ENCODE data around the gene ATP9B. TPM values are rescaled to one million over a fixed set of nuclear protein-coding genes. Genes with fewer than 3 reads are reported as not detected.

The ATP9B gene
- total RNA-seq, 1 experiment from 2014 or later: 17.9 TPM

DNA sequence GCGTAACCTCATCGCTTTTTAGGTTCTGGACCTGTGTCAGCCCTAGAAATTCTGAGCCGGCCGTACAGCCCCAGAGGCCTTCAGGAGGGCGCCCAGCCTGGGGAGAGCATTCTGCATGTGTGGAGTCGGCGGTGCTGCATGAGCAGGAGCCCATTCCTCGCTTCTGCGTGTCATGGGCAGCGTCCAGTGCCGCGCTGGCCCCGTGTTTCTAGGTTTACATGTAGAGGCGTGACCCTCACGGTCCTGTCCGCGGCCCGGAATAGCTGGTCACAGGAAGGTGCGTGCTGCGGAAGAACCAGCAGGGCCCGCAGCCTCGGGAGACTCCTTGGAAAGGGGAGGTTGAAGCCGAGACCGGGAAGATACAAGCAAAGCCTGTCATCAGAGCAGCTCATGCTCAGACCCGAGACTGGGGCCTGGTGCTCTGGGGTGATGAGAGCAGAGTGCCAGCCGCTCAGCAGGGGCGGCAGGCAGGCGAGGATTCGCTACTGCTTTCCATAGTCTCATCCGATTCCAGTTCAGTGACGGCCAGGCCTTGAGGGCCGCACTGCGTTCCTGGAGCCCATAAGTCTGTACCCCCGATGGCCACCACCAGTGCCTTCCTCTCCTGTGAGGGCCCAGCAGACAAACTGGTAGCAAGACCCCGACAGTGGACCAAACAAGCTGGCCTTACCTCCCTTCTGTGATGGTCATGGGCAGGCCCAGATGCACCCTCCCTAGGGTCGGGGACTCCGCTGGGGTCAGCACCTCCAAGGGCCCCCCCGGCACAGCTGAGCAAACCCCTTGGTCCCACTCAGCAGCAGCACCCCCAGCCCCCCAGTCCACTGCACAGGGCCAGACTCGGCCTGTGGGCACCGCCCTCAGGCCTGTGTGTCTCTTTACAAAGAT, 311.0 kb downstream of the ATP9B start:
- TF ChIP-seq, protein P1, sequence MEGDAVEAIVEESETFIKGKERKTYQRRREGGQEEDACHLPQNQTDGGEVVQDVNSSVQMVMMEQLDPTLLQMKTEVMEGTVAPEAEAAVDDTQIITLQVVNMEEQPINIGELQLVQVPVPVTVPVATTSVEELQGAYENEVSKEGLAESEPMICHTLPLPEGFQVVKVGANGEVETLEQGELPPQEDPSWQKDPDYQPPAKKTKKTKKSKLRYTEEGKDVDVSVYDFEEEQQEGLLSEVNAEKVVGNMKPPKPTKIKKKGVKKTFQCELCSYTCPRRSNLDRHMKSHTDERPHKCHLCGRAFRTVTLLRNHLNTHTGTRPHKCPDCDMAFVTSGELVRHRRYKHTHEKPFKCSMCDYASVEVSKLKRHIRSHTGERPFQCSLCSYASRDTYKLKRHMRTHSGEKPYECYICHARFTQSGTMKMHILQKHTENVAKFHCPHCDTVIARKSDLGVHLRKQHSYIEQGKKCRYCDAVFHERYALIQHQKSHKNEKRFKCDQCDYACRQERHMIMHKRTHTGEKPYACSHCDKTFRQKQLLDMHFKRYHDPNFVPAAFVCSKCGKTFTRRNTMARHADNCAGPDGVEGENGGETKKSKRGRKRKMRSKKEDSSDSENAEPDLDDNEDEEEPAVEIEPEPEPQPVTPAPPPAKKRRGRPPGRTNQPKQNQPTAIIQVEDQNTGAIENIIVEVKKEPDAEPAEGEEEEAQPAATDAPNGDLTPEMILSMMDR (conservative IDR thresholded peaks at IDR 0.05; ENCODE audit: low read depth, low read length): no peak
- TF ChIP-seq EZH2 (IDR thresholded peaks at IDR 0.05; ENCODE audit: borderline replicate concordance, low read depth, low read length, poor library complexity, severe bottlenecking): no peak
- Histone ChIP-seq H3K9me3 (ENCODE audit: low read depth, low read length, poor library complexity, severe bottlenecking) (no peaks in the 10 kb centered on the region), H3K27ac (ENCODE audit: low read depth, low read length, poor library complexity, severe bottlenecking) (no peak overlapping the region), H3K27me3 (replicated peaks; ENCODE audit: insufficient read depth, low read depth, low read length, poor library complexity) (no peaks in the 10 kb centered on the region), H3K4me1 (ENCODE audit: insufficient read depth, low read length, poor library complexity, severe bottlenecking) (no peaks in the 10 kb centered on the region), H3K4me3 (ENCODE audit: low read depth, low read length, poor library complexity, severe bottlenecking) (no peak overlapping the region), H3K36me3 (ENCODE audit: insufficient read depth, low read length, poor library complexity, severe bottlenecking) (no peaks in the 10 kb centered on the region)
- no peak for DNase-seq (ENCODE audit: low spot score)
- intact Hi-C loops (cut with micrococcal nuclease; ENCODE audit: unreplicated experiment): loop anchor here (1.0 kb wide), 2 partner anchors 148 to 264 kb away; no protein-coding TSS in a partner anchor
- ChIA-PET POLR2A (ENCODE audit: low non-redundant PET) (no interaction called here), CTCF (interaction anchor here (0.5 to 1.4 kb wide), 3 partner anchors 150 to 263 kb away, joined by 3 to 7 read pairs (median 3); no protein-coding TSS in a partner anchor)
- no TSS peak for BruUV-seq (replicated peaks)

DNA sequence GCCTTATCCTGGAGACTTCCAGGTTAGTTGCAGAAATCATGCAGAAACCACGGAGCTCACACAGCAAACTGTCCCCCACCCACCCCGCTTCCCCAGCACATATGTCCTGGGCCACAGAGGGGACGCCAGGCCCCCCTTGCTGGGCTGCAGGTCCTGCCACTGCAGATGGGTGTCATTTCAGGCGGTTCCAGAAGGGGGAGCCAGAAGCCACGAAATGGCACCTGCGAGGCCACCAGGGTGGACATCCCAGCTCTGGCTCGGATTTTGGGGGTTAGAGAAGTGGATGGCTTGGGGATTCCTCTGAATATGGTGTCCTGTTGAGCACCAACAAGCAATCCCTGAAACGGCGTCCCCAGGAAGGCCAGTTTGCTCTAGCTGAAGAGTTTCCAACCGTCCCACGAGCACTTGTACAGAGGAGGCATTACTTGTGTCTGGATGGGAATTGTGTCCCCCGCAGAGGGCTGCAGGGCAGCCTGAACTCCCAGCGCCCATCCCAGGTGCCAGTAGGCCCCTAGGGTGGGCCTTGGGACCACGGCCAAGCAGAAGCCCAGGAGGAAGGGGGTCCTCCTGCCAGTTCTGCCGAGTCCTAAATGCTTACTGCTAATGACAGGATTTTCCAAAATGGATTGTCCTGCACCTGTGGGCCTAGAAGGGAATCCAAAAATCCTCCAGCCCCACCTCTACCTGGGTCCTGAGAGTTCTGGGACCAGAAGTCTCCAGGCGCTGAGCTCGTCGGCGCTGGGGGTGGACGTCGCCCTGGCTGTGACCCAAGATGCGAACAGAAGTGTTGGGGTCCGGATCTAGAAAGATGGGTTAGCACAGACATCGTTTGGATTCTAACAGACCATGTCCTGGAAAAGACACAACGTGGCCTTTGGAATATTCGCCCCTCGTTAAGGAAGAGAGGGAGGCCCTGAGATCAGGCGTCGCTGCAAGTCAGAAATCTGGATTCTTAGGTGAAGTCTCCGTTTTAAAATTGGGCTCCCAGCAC, 311.9 kb downstream of the ATP9B start:
- no peak overlapping the region for H3K4me3 ChIP-seq (ENCODE audit: low read depth, low read length, poor library complexity, severe bottlenecking)
- H3K36me3 ChIP-seq (ENCODE audit: insufficient read depth, low read length, poor library complexity, severe bottlenecking): no peaks in the 10 kb centered on the region
- intact Hi-C loops (cut with micrococcal nuclease; ENCODE audit: unreplicated experiment): no loop called here
- H3K27ac ChIP-seq (ENCODE audit: low read depth, low read length, poor library complexity, severe bottlenecking): no peak overlapping the region
- H3K27me3 ChIP-seq (replicated peaks; ENCODE audit: insufficient read depth, low read depth, low read length, poor library complexity): no peaks in the 10 kb centered on the region
- DNase-seq (ENCODE audit: low spot score): peak; percentile 71
- BruUV-seq (replicated peaks): no TSS peak
- no peaks in the 10 kb centered on the region for H3K4me1 ChIP-seq (ENCODE audit: insufficient read depth, low read length, poor library complexity, severe bottlenecking)
- no peaks in the 10 kb centered on the region for H3K9me3 ChIP-seq (ENCODE audit: low read depth, low read length, poor library complexity, severe bottlenecking)
- ChIA-PET CTCF (interaction anchor here (0.5 to 1.4 kb wide), 6 partner anchors 12 to 595 kb away, joined by 3 to 7 read pairs (median 3); no protein-coding TSS in a partner anchor), POLR2A (ENCODE audit: low non-redundant PET) (no interaction called here)
- no peak for TF ChIP-seq EZH2 (IDR thresholded peaks at IDR 0.05; ENCODE audit: borderline replicate concordance, low read depth, low read length, poor library complexity, severe bottlenecking)
- TF ChIP-seq, protein P1 (conservative IDR thresholded peaks at IDR 0.05; ENCODE audit: low read depth, low read length): peak; percentile 90

DNA sequence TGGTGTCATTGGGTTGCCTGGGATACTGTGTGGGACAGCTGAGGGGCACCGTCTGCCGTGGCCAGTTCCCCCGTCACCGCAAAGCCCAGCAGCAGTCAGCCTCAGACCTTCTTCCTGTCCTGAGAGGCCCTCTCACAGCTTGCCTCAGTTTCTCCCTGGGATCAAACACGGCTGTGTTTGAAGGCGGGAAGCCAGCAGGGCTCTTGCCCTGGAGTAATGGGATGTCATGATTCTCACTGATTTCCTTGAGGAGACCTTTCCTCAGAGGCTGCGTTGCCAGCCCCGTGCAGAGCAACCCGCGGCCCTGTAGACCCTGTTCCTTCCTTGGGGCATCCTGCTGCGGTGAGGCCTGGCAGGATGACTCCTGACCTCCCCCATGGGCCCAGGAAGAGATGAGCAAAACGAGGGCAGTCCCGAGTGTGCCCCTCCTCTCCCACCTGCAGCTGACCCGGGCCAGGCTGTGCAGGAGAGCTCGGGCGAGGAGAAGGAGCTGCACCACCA, 312.7 kb downstream of the ATP9B start:
- no peaks in the 10 kb centered on the region for H3K9me3 ChIP-seq (ENCODE audit: low read depth, low read length, poor library complexity, severe bottlenecking)
- H3K36me3 ChIP-seq (ENCODE audit: insufficient read depth, low read length, poor library complexity, severe bottlenecking): no peaks in the 10 kb centered on the region
- intact Hi-C loops (cut with micrococcal nuclease; ENCODE audit: unreplicated experiment): no loop called here
- POLR2A ChIA-PET (ENCODE audit: low non-redundant PET): no interaction called here
- CTCF ChIA-PET: no interaction called here
- DNase-seq (ENCODE audit: low spot score): no peak
- TF ChIP-seq EZH2 (IDR thresholded peaks at IDR 0.05; ENCODE audit: borderline replicate concordance, low read depth, low read length, poor library complexity, severe bottlenecking): no peak
- TF ChIP-seq, protein P1 (conservative IDR thresholded peaks at IDR 0.05; ENCODE audit: low read depth, low read length): no peak
- H3K27me3 ChIP-seq (replicated peaks; ENCODE audit: insufficient read depth, low read depth, low read length, poor library complexity): no peaks in the 10 kb centered on the region
- no peaks in the 10 kb centered on the region for H3K4me1 ChIP-seq (ENCODE audit: insufficient read depth, low read length, poor library complexity, severe bottlenecking)
- H3K4me3 ChIP-seq (ENCODE audit: low read depth, low read length, poor library complexity, severe bottlenecking): no peak overlapping the region
- H3K27ac ChIP-seq (ENCODE audit: low read depth, low read length, poor library complexity, severe bottlenecking): no peak overlapping the region
- no TSS peak for BruUV-seq (replicated peaks)

Data from A673 (cell line).